Skeletal muscle tissue (tissue), 4 donors: ENCODE measurements around the gene E2F1. TPM values are rescaled to one million over a fixed set of nuclear protein-coding genes. Genes with fewer than 3 reads are reported as not detected.
"Not testable (repeated sequence)": the region's sequence is repeated elsewhere in the genome, so short reads cannot be mapped to it uniquely, and the experiment has no call there.

Experiments used
- H3K27ac ChIP-seq: one replicate; pipeline ENCODE4 v1.7.0; 2013; ENCODE audit warnings: mild to moderate bottlenecking, low read depth, low read length, inconsistent platforms
- H3K27me3 ChIP-seq, 3 donors: one replicate each; pipeline ENCODE4 v1.7.0; 2013; ENCODE audit warnings: low read length in 3 of 3; ENCODE audit not compliant: control insufficient read depth in 3 of 3, insufficient read depth in 3 of 3
- H3K36me3 ChIP-seq, 3 donors: one replicate each; pipeline ENCODE4 v1.7.0; 2013; ENCODE audit warnings: low read length in 3 of 3; ENCODE audit not compliant: control insufficient read depth in 3 of 3, insufficient read depth in 3 of 3
- H3K4me1 ChIP-seq, 3 donors: one replicate each; pipeline ENCODE4 v1.7.0; 2013; ENCODE audit warnings: low read length in 3 of 3, mild to moderate bottlenecking in 3 of 3; ENCODE audit not compliant: control insufficient read depth in 3 of 3, insufficient read depth in 3 of 3
- H3K4me3 ChIP-seq, 3 donors: one replicate each; pipeline ENCODE4 v1.7.0; 2013; ENCODE audit warnings: low read length in 3 of 3
- H3K9ac ChIP-seq, 3 donors: one replicate each; pipeline ENCODE4 v1.7.0; 2013; ENCODE audit warnings: low read length in 3 of 3, mild to moderate bottlenecking in 3 of 3, moderate library complexity in 2 of 3, low read depth in 1 of 3
- H3K9me3 ChIP-seq, 3 donors: one replicate each; pipeline ENCODE4 v1.7.0; 2013; ENCODE audit warnings: low read length in 3 of 3; ENCODE audit not compliant: control insufficient read depth in 3 of 3
- total RNA-seq: library from RNA; depleted of rRNA; stranded (reverse); fragments of >200 nt; gene quantifications from one replicate; pipeline ENCODE4 v1.2.3, GENCODE V29; 2014
- donor health status: Osteomylitis.

E2F1 gene
- total RNA-seq, 1 donor from 2014 or later, result 5.2 TPM

- H3K4me1 ChIP-seq, result peaks cover 19 to 25% (median 20%) of the 10 kb centered on the region in 3 donors
- H3K36me3 ChIP-seq, result peaks cover 23 to 34% (median 30%) of the 10 kb centered on the region in 3 donors
- no peaks in the 10 kb centered on the region for H3K27me3 ChIP-seq
Measured at GRCh38 chr20:33645396-33645795, 40.8 kb downstream of the E2F1 start.

DNA sequence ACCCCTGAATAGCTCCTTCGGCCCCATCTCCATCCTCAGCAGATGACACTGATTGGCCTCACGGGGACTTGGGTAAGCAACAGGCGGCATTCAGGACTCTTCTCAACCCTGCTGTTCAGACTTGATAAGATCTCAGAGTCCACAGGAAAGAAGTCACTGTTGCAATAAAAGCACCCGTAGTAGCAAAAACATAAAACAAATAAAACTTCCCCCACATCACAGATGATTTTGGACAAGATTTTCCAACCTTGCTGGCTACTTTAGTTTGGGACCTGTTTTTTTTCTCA is 41.2 kb downstream of the E2F1 start:
- H3K4me1 ChIP-seq, result peaks cover 19 to 24% (median 20%) of the 10 kb centered on the region in 3 donors
- H3K27me3 ChIP-seq, result no peaks in the 10 kb centered on the region
- no peak overlapping the region for H3K9ac ChIP-seq
- no peak overlapping the region for H3K4me3 ChIP-seq
- peaks cover 27 to 38% (median 34%) of the 10 kb centered on the region in 3 donors for H3K36me3 ChIP-seq
- H3K9me3 ChIP-seq, result no peaks in the 10 kb centered on the region
- no peak overlapping the region for H3K27ac ChIP-seq

More at GRCh38 chr20:33645396-33645795, 40.8 kb downstream of the E2F1 start:
- Histone ChIP-seq H3K27ac (no peak overlapping the region), H3K9ac (no peak overlapping the region), H3K4me3 (no peak overlapping the region), H3K9me3 (no peaks in the 10 kb centered on the region)

GRCh38 chr20:33644313-33645071 is 41.7 kb downstream of the E2F1 start:
- Histone ChIP-seq H3K27me3 (no peaks in the 10 kb centered on the region), H3K4me3 (no peak overlapping the region), H3K9me3 (no peaks in the 10 kb centered on the region), H3K4me1 (peaks cover 18 to 20% (median 18%) of the 10 kb centered on the region in 3 donors), H3K9ac (no peak overlapping the region), H3K36me3 (peaks cover 30 to 40% (median 39%) of the 10 kb centered on the region in 3 donors), H3K27ac (no peak overlapping the region)

DNA sequence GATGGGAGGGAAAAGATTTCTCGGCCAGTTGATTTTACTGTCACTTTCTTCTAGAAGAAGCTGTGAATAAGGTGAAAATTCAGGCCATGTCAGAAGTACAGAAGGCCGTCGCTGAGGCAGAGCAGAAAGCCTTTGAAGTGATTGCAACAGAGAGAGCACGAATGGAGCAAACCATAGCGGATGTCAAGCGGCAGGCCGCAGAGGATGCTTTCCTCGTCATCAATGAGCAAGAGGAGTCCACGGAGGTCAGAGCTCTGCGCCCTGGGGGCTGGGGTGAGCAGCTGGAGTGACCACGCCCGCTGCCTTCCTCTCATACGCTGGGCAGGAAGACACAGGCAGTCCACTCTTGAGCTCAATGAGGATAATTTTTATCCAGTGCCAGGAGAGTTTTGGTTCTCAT is 45.9 kb downstream of the E2F1 start:
- Histone ChIP-seq H3K4me3 (no peak overlapping the region), H3K36me3 (peaks cover 34 to 55% (median 52%) of the 10 kb centered on the region in 3 donors), H3K27ac (no peak overlapping the region), H3K9ac (no peak overlapping the region), H3K27me3 (no peaks in the 10 kb centered on the region), H3K4me1 (peaks cover 0 to 8% (median 2%) of the 10 kb centered on the region in 3 donors), H3K9me3 (no peaks in the 10 kb centered on the region)

DNA sequence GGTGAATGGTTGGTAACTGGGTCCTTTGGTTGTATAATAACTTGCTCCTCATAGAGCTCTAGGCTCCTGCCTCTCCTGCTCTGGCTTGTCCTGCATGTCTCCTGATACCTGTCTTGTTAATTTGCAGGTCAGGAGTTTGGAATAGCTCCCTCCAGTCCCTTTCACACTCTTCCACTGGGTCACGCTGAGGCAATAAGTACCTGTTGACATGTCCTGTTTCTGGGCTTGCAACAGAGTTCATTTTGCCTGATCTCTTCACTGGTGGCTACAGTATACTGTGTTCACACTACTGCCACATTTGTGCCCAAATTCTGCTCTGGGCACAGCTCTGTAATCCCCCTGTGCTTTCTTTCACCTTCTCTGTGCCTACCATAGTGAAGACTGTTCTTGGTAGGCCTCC is 49.4 kb downstream of the E2F1 start:
- H3K27me3 ChIP-seq, result no peaks in the 10 kb centered on the region
- peaks cover 0 to 8% (median 2%) of the 10 kb centered on the region in 3 donors for H3K4me1 ChIP-seq
- no peaks in the 10 kb centered on the region for H3K9me3 ChIP-seq
- H3K36me3 ChIP-seq, result peaks cover 26 to 41% (median 41%) of the 10 kb centered on the region in 3 donors
- no peak overlapping the region for H3K4me3 ChIP-seq
- no peak overlapping the region for H3K27ac ChIP-seq
- H3K9ac ChIP-seq, result no peak overlapping the region

DNA sequence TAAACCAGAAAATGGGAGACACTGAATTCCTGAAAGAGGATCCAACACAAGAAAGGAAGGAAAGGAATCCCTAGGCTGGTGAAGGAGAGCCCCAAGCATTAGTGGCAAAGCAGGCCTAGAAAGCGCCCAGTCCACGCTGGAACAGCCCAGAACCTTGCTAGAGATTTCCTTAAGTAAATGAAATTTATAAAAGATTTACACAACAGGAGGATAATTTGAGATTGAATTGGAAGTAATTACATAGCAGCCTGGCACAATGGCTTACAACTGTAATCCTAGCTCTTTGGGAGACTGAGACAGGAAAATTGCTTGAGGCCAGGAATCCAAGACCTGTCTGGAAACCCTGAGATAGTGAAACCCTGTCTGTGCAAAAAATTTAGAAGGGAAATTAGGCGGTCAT is 50.8 kb downstream of the E2F1 start:
- no peaks in the 10 kb centered on the region for H3K27me3 ChIP-seq
- no peaks in the 10 kb centered on the region for H3K9me3 ChIP-seq
- peaks cover 25 to 41% (median 40%) of the 10 kb centered on the region in 3 donors for H3K36me3 ChIP-seq
- no peak overlapping the region for H3K27ac ChIP-seq
- peak overlapping the region in 1 of 3 donors; percentile 40 for H3K9ac ChIP-seq
- H3K4me1 ChIP-seq, result peaks cover 0 to 8% (median 2%) of the 10 kb centered on the region in 3 donors
- H3K4me3 ChIP-seq, result peak overlapping the region in 1 of 3 donors; percentile 22

DNA sequence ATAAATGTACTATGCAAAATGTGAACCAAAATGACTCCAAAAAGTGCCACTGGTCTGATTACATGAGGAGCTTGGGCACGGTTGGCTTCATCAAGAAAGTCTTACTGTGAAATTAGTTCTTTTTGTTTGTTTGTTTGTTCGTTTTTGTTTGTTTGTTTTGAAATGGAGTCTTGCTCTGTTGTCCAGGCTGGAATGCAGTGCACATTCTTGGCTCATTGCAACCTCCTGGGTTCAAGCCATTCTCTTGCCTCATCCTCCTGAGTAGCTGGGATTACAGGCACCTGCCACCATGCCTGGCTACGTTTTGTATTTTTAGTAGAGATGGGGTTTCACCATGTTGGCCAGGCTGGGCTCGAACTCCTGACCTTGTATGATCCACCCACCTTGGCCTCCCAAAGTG is 54.3 kb downstream of the E2F1 start:
- peaks cover 20 to 49% (median 38%) of the 10 kb centered on the region in 3 donors for H3K36me3 ChIP-seq
- H3K4me1 ChIP-seq, H3K27me3 ChIP-seq, H3K9me3 ChIP-seq, H3K9ac ChIP-seq, H3K27ac ChIP-seq, H3K4me3 ChIP-seq: not testable (repeated sequence)

- Histone ChIP-seq H3K9me3 (no peaks in the 10 kb centered on the region), H3K9ac (no peak overlapping the region), H3K27me3 (no peaks in the 10 kb centered on the region), H3K27ac (no peak overlapping the region), H3K36me3 (peaks cover 25 to 50% (median 44%) of the 10 kb centered on the region in 3 donors), H3K4me1 (peaks cover 0 to 3% (median 0%) of the 10 kb centered on the region in 3 donors), H3K4me3 (no peak overlapping the region)
Measured at GRCh38 chr20:33630507-33630906, 55.7 kb downstream of the E2F1 start.

- Histone ChIP-seq H3K9me3 (no peaks in the 10 kb centered on the region), H3K9ac (no peak overlapping the region), H3K4me3 (no peak overlapping the region), H3K4me1 (no peaks in the 10 kb centered on the region), H3K36me3 (peaks cover 28 to 55% (median 45%) of the 10 kb centered on the region in 3 donors), H3K27me3 (no peaks in the 10 kb centered on the region), H3K27ac (no peak overlapping the region)
Measured at GRCh38 chr20:33629979-33630378, 56.2 kb downstream of the E2F1 start.

- no peaks in the 10 kb centered on the region for H3K27me3 ChIP-seq
- H3K27ac ChIP-seq, result no peak overlapping the region
- H3K4me3 ChIP-seq, result no peak overlapping the region
- H3K9ac ChIP-seq, result no peak overlapping the region
- no peaks in the 10 kb centered on the region for H3K9me3 ChIP-seq
- H3K4me1 ChIP-seq, result no peaks in the 10 kb centered on the region
- H3K36me3 ChIP-seq, result peaks cover 32 to 60% (median 46%) of the 10 kb centered on the region in 3 donors
Measured at GRCh38 chr20:33629533-33629932, 56.7 kb downstream of the E2F1 start.
